AG09309 (cell line): ENCODE data around the gene RPS19BP1.

Experiments used
- DNase-seq: peaks from one replicate; pipeline ENCODE4 v3.0.0-alpha.2; 2010; ENCODE audit warnings: low read depth
- H3K4me3 ChIP-seq: 2 replicates; pipeline ENCODE4 v1.5.1; 2011; ENCODE audit warnings: mild to moderate bottlenecking, low read depth, low read length, moderate library complexity; ENCODE audit not compliant: control insufficient read depth
- CTCF ChIP-seq: IDR thresholded peaks from 2 replicates; pipeline ENCODE4 v1.5.1; 2011; ENCODE audit warnings: mild to moderate bottlenecking, low read depth, low read length, inconsistent platforms; ENCODE audit not compliant: insufficient read depth, control insufficient read depth; ENCODE audit errors: missing control alignments

Gene RPS19BP1

GRCh38 chr22:39497429-39497828, 35.1 kb downstream of the RPS19BP1 start:
- TF ChIP-seq CTCF: no peak
- no peak for DNase-seq
- no peak overlapping the region for H3K4me3 ChIP-seq

DNA sequence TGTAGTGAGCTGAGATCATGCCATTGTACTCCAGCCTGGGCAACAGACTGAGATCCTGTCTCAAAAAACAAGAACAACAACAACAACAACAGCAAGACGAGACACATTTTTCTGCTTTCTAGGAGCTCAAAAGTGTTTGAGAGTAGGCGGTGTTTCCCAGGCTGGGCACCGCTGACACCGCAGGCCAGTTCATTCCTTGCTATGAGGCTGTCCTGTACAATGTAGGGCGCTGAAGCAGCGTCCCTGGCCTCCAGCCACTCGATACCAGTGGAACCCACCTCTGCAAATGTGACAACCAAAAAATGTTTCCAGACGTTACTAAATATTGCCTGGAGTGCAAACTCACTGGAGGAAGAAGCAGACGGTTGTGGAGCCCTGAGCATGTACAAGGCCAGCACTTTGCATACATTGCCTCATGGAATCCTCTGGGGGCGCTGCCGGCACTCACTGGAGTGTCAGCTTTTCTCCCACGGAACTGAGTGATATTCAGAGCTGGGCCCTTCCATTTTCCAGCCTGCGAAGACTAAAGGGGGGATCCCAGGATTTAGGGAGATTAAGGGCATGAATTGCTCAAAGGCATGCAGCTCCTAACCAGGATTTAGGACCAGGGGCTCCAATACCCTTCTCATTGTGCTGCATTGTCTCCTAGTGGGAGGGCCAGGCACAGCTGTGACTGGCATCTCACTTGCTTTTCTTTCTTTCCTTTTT, 36.3 kb downstream of the RPS19BP1 start:
- no peak overlapping the region for H3K4me3 ChIP-seq
- peak; percentile 85 for TF ChIP-seq CTCF
- DNase-seq: no peak

DNA sequence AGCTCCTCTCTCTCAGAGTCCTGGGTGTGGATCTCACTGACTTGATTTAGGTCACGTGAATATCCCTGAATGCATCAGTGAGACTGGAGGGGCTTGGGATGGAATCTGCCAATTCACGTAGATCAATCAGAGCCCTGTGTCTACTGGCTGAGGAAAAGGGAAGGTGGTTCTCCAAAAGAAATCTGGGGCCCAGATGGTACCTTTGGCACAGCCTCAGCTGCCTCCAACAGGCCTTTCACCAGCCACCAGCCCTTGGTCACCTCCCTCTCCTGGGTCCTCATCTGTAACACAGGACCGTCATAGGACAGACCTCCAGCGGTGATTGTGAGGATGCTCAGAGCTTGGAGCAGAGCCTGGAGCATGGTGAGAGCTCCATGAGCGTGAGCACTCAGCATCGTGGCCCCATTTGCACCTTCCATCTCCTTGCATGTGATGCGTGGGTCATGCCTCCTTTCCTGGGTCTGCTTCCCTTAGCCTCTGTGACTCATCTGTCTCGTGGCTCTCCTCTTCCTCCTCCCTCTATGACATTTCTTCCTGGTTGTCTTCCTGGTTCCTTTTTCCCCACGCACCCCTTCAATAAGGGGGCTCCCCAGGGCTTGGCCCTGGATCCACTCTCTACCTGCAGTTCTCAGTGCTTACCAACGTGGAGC, 38.0 kb downstream of the RPS19BP1 start:
- no peak overlapping the region for H3K4me3 ChIP-seq
- no peak for DNase-seq
- no peak for TF ChIP-seq CTCF

GRCh38 chr22:39493759-39494158, 38.8 kb downstream of the RPS19BP1 start:
- peak; percentile 54 for DNase-seq

GRCh38 chr22:39492186-39492585, 40.4 kb downstream of the RPS19BP1 start:
- no peak for DNase-seq
- TF ChIP-seq CTCF: no peak
- no peak overlapping the region for H3K4me3 ChIP-seq

More at GRCh38 chr22:39493759-39494158, 38.8 kb downstream of the RPS19BP1 start:
- TF ChIP-seq CTCF: no peak
- H3K4me3 ChIP-seq: no peak overlapping the region

- DNase-seq: no peak
- H3K4me3 ChIP-seq: no peak overlapping the region
- no peak for TF ChIP-seq CTCF
Measured at GRCh38 chr22:39491696-39492095, 40.9 kb downstream of the RPS19BP1 start.
